B cell (primary cell): ENCODE measurements around the gene NDUFAB1. TPM values are rescaled to one million over a fixed set of nuclear protein-coding genes. Genes with fewer than 3 reads are reported as not detected.
"Not testable (repeated sequence)": the region's sequence is repeated elsewhere in the genome, so short reads cannot be mapped to it uniquely, and the experiment has no call there.

Experiments used
- ATAC-seq: fragments of 200-7000 bp; cut with Tn5 transposase; one replicate; pipeline ENCODE4 v1.10.0; 2021; ENCODE audit warnings: low read depth, mild to moderate bottlenecking, moderate number of reproducible peaks, moderate library complexity
- CTCF ChIA-PET: fragments of 350-600 bp; sonication (Branson Sonifier 250); formaldehyde crosslinking; loops from one replicate; lab custom pipeline; 2021; ENCODE audit warnings: antibody characterized with exemption, inconsistent platforms; lab: Charles Lee
- POLR2A ChIA-PET: fragments of 350-600 bp; sonication (Branson Sonifier 250); formaldehyde crosslinking; loops from one replicate; lab custom pipeline; 2021; ENCODE audit warnings: antibody characterized with exemption; lab: Charles Lee
- DNase-seq: peaks from one replicate; pipeline ENCODE4 v3.0.0; 2013
- H2AFZ ChIP-seq: 2 replicates; pipeline ENCODE4 v1.6.1; 2012; ENCODE audit warnings: mild to moderate bottlenecking, low read depth, low read length; ENCODE audit not compliant: insufficient read depth, poor library complexity, severe bottlenecking
- H3K27ac ChIP-seq, 2 donors: 1 replicate in 1 of 2; 2 replicates in 1 of 2; pipeline ENCODE4 v1.5.1; 2012 to 2013; ENCODE audit warnings: low read length in 2 of 2, mild to moderate bottlenecking in 2 of 2, moderate library complexity in 1 of 2
- H3K27me3 ChIP-seq, 4 experiments: fragments of 200-600 bp in 1 of 4; sonication (generic) in 1 of 4; replicated peaks in 1 of 4; 1 replicate in 2 of 4; 2 replicates in 2 of 4; pipeline versions ENCODE4 v1.6.1 to v1.7.0; 2013 to 2016; ENCODE audit warnings: low read length in 3 of 4, mild to moderate bottlenecking in 2 of 4, mixed read lengths in 1 of 4, moderate library complexity in 1 of 4; ENCODE audit not compliant: insufficient read depth in 4 of 4, control insufficient read depth in 3 of 4; ENCODE audit errors: control extremely low read depth in 1 of 4
- H3K36me3 ChIP-seq, 2 experiments: replicated peaks in 1 of 2; 1 replicate in 1 of 2; 2 replicates in 1 of 2; pipeline versions ENCODE4 v1.6.1 to v1.7.1; 2013; ENCODE audit warnings: low read length in 1 of 2; ENCODE audit not compliant: insufficient read depth in 2 of 2, control insufficient read depth in 1 of 2; ENCODE audit errors: control extremely low read depth in 1 of 2, extremely low read depth in 1 of 2
- H3K4me1 ChIP-seq, 2 donors: fragments of 200-600 bp in 1 of 2; sonication (generic) in 1 of 2; 1 replicate in 1 of 2; 2 replicates in 1 of 2; pipeline versions ENCODE4 v1.5.1 to v1.6.1; 2013 to 2017; ENCODE audit warnings: low read length in 2 of 2; ENCODE audit not compliant: control insufficient read depth in 2 of 2, insufficient read depth in 2 of 2
- H3K4me2 ChIP-seq: replicated peaks from 2 replicates; pipeline ENCODE3; 2012; ENCODE audit warnings: mild to moderate bottlenecking, low read depth, low read length; ENCODE audit not compliant: poor library complexity, severe bottlenecking
- H3K4me3 ChIP-seq, 5 experiments: fragments of 200-600 bp in 1 of 5; sonication (generic) in 1 of 5; 1 replicate in 3 of 5; 2 replicates in 2 of 5; pipeline versions ENCODE4 v1.5.1 to v1.7.0; 2011 to 2016; ENCODE audit warnings: low read length in 4 of 5, mild to moderate bottlenecking in 4 of 5, low read depth in 2 of 5, control low read depth in 1 of 5, moderate library complexity in 1 of 5; ENCODE audit not compliant: insufficient read depth in 1 of 5; ENCODE audit errors: control extremely low read depth in 1 of 5, extremely low read depth in 1 of 5
- H3K79me2 ChIP-seq: fragments of 200-600 bp; sonication (generic); one replicate; pipeline ENCODE4 v1.6.0; 2016; ENCODE audit warnings: low read length; ENCODE audit not compliant: control insufficient read depth, insufficient read depth
- H3K9ac ChIP-seq: fragments of 200-600 bp; sonication (generic); 2 replicates; pipeline ENCODE4 v1.6.1; 2017; ENCODE audit warnings: mild to moderate bottlenecking, low read length, moderate library complexity
- H3K9me3 ChIP-seq, 3 donors: one replicate each; pipeline versions ENCODE4 v1.6.1 to v1.7.1; 2013; ENCODE audit warnings: low read length in 2 of 3; ENCODE audit not compliant: control insufficient read depth in 2 of 3, insufficient read depth in 1 of 3; ENCODE audit errors: control extremely low read depth in 1 of 3
- H4K20me1 ChIP-seq: 2 replicates; pipeline ENCODE4 v1.6.0; 2012; ENCODE audit warnings: mild to moderate bottlenecking, low read length; ENCODE audit not compliant: insufficient read depth, control insufficient read depth, poor library complexity, severe bottlenecking
- H3K27ac Mint-ChIP-seq: one replicate; pipeline ENCODE4 v1.8.0; 2021; ENCODE audit warnings: mixed read lengths
- H3K27me3 Mint-ChIP-seq: one replicate; pipeline ENCODE4 v1.8.0; 2021; ENCODE audit warnings: mixed read lengths
- H3K4me1 Mint-ChIP-seq: one replicate; pipeline ENCODE4 v1.8.0; 2021; ENCODE audit warnings: mixed read lengths
- H3K4me3 Mint-ChIP-seq: one replicate; pipeline ENCODE4 v1.8.0; 2021; ENCODE audit warnings: mixed read lengths
- H3K9me3 Mint-ChIP-seq: one replicate; pipeline ENCODE4 v1.8.0; 2022; ENCODE audit warnings: mixed read lengths; ENCODE audit not compliant: insufficient read depth
- EZH2 ChIP-seq: IDR thresholded peaks from 2 replicates; pipeline ENCODE4 v1.6.1; 2012; ENCODE audit warnings: borderline replicate concordance, low read depth, mild to moderate bottlenecking, moderate library complexity, low read length; ENCODE audit not compliant: insufficient read depth, poor library complexity, severe bottlenecking
- WGBS: methylation state at CpG from one replicate; pipeline ENCODE4 v1.1.5; 2013; ENCODE audit warnings: missing lambda C conversion rate; ENCODE audit not compliant: insufficient coverage; 5-methylcytosine and 5-hydroxymethylcytosine counted together
- intact Hi-C: fragments of 100-400 bp; cut with micrococcal nuclease; formaldehyde crosslinking; loops from one replicate; pipeline ENCODE4 v1.10.0; 2022
- polyA plus RNA-seq: library from polyadenylated mRNA; depleted of rRNA; stranded (reverse); fragments of >200 nt; gene quantifications from 2 replicates; pipeline ENCODE4 v1.2.3, GENCODE V29; 2012
- total RNA-seq, 2 donors: library from RNA; stranded (reverse); fragments of 120-200 nt in 1 of 2; gene quantifications; 1 replicate in 1 of 2; 2 replicates in 1 of 2; pipeline versions ENCODE4 v1.2.3 to v1.2.4, GENCODE V29; 2013 to 2022
- TF ChIP-seq, protein P1 (sequence below): fragments of 200-600 bp; IDR thresholded peaks from one replicate; pipeline ENCODE4 v1.8.0; 2022; ENCODE audit warnings: antibody characterized with exemption, mild to moderate bottlenecking

Gene NDUFAB1
- total and polyA plus RNA-seq, 2 donors (not counting 1 experiment from before 2014, with no cell fraction given), result 33.6 to 39.3 TPM

DNA sequence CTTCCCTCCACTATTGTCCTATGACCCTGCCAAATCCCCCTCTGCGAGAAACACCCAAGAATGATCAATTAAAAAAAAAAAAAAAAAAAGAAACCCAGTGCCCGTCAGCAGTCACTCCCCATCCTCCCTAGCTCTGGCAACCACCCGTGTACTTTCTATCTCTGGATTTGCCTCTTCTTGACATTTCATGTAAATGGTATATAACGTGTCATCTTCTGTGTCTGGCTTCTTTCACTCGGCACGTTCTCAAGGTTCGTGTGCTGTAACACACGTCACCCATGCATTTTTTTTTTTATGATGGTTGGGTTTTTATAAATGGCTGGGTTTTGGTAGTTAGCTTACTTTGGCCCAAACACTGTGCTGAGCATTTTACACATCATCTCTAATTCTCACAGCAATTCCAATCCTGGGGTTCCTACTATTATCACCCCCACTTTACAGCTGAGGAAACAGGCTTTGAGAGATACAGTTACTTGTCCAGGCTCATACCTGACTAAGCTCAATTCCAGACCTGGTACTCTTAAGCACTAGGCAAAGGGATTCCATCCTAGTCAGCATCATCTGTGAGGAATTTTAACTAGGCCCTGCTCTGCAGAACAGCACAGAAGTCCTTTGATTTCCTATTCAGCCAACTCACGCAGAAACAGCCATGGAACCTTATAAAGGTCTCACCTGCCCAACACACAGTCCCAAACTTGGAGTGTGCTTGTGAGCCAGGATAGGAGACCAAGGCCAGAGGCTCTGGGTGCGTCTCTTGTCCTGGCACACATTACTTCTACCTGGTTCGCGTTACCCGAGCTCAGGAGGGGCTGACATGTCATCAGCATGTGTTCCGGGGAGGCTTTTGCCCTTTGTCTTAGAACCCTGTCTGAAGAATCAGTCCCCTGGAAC lies 11.7 kb downstream of the NDUFAB1 start:
- no peak for ATAC-seq
- WGBS, result 96% methylated on average over 9 of the region's 14 CpGs

GRCh38 chr16:23583271-23583670 lies 12.8 kb downstream of the NDUFAB1 start:
- CTCF ChIA-PET, H3K4me3 Mint-ChIP-seq, H3K4me3 ChIP-seq, H3K27me3 ChIP-seq, H2AFZ ChIP-seq, H3K9ac ChIP-seq, H3K27ac Mint-ChIP-seq, H3K9me3 Mint-ChIP-seq, DNase-seq, H3K4me2 ChIP-seq, intact Hi-C loops, H3K9me3 ChIP-seq, POLR2A ChIA-PET, ATAC-seq, H3K4me1 ChIP-seq, H3K27ac ChIP-seq, H3K27me3 Mint-ChIP-seq, H3K4me1 Mint-ChIP-seq: not testable (repeated sequence)
- Histone ChIP-seq H3K79me2 (peaks cover 16% of the 10 kb centered on the region), H3K36me3 (peaks cover 3 to 57% of the 10 kb centered on the region in 2 experiments), H4K20me1 (peaks cover 18% of the 10 kb centered on the region)
- 100% methylated on average over 11 of the region's 30 CpGs for WGBS

More for the DNA sequence above, 11.7 kb downstream of the NDUFAB1 start:
- Histone ChIP-seq H3K4me1 (no peaks in the 10 kb centered on the region), H3K9ac (no peak overlapping the region), H3K4me3 (no peak overlapping the region), H3K9me3 (no peaks in the 10 kb centered on the region), H4K20me1 (peaks cover 27% of the 10 kb centered on the region), H3K79me2 (peaks cover 27% of the 10 kb centered on the region), H3K36me3 (peaks cover 3 to 57% of the 10 kb centered on the region in 2 experiments), H2AFZ (no peak overlapping the region), H3K27me3 (no peaks in the 10 kb centered on the region), H3K27ac (no peak overlapping the region), H3K4me2 (no peak overlapping the region)
- no peak overlapping the region for H3K4me3 Mint-ChIP-seq
- H3K27ac Mint-ChIP-seq, result no peak overlapping the region
- H3K9me3 Mint-ChIP-seq, result no peaks in the 10 kb centered on the region
- intact Hi-C loops, result no loop called here
- no peaks in the 10 kb centered on the region for H3K4me1 Mint-ChIP-seq
- no peaks in the 10 kb centered on the region for H3K27me3 Mint-ChIP-seq
- no peak for TF ChIP-seq EZH2
- TF ChIP-seq, protein P1, sequence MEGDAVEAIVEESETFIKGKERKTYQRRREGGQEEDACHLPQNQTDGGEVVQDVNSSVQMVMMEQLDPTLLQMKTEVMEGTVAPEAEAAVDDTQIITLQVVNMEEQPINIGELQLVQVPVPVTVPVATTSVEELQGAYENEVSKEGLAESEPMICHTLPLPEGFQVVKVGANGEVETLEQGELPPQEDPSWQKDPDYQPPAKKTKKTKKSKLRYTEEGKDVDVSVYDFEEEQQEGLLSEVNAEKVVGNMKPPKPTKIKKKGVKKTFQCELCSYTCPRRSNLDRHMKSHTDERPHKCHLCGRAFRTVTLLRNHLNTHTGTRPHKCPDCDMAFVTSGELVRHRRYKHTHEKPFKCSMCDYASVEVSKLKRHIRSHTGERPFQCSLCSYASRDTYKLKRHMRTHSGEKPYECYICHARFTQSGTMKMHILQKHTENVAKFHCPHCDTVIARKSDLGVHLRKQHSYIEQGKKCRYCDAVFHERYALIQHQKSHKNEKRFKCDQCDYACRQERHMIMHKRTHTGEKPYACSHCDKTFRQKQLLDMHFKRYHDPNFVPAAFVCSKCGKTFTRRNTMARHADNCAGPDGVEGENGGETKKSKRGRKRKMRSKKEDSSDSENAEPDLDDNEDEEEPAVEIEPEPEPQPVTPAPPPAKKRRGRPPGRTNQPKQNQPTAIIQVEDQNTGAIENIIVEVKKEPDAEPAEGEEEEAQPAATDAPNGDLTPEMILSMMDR, result no peak
- ChIA-PET POLR2A (no interaction called here), CTCF (interaction anchor here (0.7 to 1.2 kb wide), 2 partner anchors 12 to 14 kb away, joined by 3 read pairs; partner anchors contain the start of gene NDUFAB1)
- DNase-seq, result no peak
